NCI-H460 (cell line): ENCODE data around the gene CDK5RAP1. TPM values are rescaled to one million over a fixed set of nuclear protein-coding genes. Genes with fewer than 3 reads are reported as not detected.

Experiments
- DNase-seq: peaks from one replicate; pipeline ENCODE4 v3.0.0-alpha.2; 2016; ENCODE audit warnings: low read depth; ENCODE audit errors: extremely low read depth
- total RNA-seq: library from RNA; depleted of rRNA; stranded (reverse); fragments of >200 nt; shearing (Covaris generic); gene quantifications from 2 replicates; pipeline ENCODE4 v1.2.3, GENCODE V29; 2014

The CDK5RAP1 gene
- total RNA-seq, 1 experiment from 2014 or later = 31.9 TPM

GRCh38 chr20:33423141-33423834, 22.0 kb upstream of the CDK5RAP1 start:
- DNase-seq = no peak

- DNase-seq = no peak
Measured at GRCh38 chr20:33419140-33419974, 18.0 kb upstream of the CDK5RAP1 start.

- no peak for DNase-seq
Measured at GRCh38 chr20:33418033-33418432, 16.7 kb upstream of the CDK5RAP1 start.

- peak; percentile 30 for DNase-seq
Measured at GRCh38 chr20:33415948-33416347, 14.6 kb upstream of the CDK5RAP1 start.

GRCh38 chr20:33412484-33412838, 11.1 kb upstream of the CDK5RAP1 start:
- DNase-seq = no peak

GRCh38 chr20:33411711-33412483, 10.6 kb upstream of the CDK5RAP1 start:
- DNase-seq = no peak

- DNase-seq = no peak
Measured at GRCh38 chr20:33411242-33411641, 9.9 kb upstream of the CDK5RAP1 start.

GRCh38 chr20:33410081-33410742, 8.9 kb upstream of the CDK5RAP1 start:
- DNase-seq = no peak

GRCh38 chr20:33408716-33409654, 7.7 kb upstream of the CDK5RAP1 start:
- DNase-seq = no peak

- no peak for DNase-seq
Measured at GRCh38 chr20:33408313-33408712, 7.0 kb upstream of the CDK5RAP1 start.

- DNase-seq = no peak
Measured at GRCh38 chr20:33407796-33408195, 6.5 kb upstream of the CDK5RAP1 start.

GRCh38 chr20:33407251-33407650, 5.9 kb upstream of the CDK5RAP1 start:
- no peak for DNase-seq

- no peak for DNase-seq
Measured at GRCh38 chr20:33404281-33404680, 3.0 kb upstream of the CDK5RAP1 start.

GRCh38 chr20:33401921-33402369, 626 bp upstream of the CDK5RAP1 start:
- no peak for DNase-seq

GRCh38 chr20:33400812-33401183, 521 bp downstream of the CDK5RAP1 start:
- DNase-seq = no peak

GRCh38 chr20:33399924-33400323, 1.4 kb downstream of the CDK5RAP1 start:
- no peak for DNase-seq

- no peak for DNase-seq
Measured at GRCh38 chr20:33394718-33395117, 6.6 kb downstream of the CDK5RAP1 start.

- no peak for DNase-seq
Measured at GRCh38 chr20:33393609-33394008, 7.7 kb downstream of the CDK5RAP1 start.

GRCh38 chr20:33391722-33392415, 9.4 kb downstream of the CDK5RAP1 start:
- DNase-seq = no peak
